ENCODE measurements around the gene PRR20G.

DNA sequence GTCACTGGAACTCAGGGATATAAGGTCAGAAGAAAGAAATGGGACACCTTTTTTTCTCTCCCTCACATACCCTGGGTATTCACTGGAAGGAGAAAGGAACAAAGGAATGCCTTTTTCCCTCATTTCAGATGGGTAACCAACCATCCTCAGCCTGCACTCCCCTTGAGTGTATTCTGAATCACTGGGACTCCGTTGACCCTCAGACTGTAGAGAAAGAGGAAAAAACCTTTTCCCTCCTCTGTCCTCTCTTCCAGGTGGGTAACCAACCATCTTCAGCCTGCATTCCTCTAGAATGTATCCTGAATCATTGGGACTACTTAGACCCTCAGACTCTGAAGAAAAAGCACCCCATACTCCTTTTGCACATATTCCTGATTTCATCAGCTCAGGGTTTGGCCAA, 11.4 kb downstream of the PRR20G start:
- no peak for TF ChIP-seq EZH2 (IDR thresholded peaks at IDR 0.05; ENCODE audit: borderline replicate concordance, insufficient read depth, low read depth, low read length, poor library complexity, severe bottlenecking)
- TF ChIP-seq, protein P1, sequence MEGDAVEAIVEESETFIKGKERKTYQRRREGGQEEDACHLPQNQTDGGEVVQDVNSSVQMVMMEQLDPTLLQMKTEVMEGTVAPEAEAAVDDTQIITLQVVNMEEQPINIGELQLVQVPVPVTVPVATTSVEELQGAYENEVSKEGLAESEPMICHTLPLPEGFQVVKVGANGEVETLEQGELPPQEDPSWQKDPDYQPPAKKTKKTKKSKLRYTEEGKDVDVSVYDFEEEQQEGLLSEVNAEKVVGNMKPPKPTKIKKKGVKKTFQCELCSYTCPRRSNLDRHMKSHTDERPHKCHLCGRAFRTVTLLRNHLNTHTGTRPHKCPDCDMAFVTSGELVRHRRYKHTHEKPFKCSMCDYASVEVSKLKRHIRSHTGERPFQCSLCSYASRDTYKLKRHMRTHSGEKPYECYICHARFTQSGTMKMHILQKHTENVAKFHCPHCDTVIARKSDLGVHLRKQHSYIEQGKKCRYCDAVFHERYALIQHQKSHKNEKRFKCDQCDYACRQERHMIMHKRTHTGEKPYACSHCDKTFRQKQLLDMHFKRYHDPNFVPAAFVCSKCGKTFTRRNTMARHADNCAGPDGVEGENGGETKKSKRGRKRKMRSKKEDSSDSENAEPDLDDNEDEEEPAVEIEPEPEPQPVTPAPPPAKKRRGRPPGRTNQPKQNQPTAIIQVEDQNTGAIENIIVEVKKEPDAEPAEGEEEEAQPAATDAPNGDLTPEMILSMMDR (IDR thresholded peaks at IDR 0.05), result no peak

All from B cell (primary cell).